C4-2B (cell line): ENCODE measurements around the gene GRIP1.

ENCODE experiments used
- H3K27ac ChIP-seq: fragments of 450-650 bp; 2 replicates; pipeline ENCODE4 v1.5.1; 2017
- CTCF ChIP-seq: fragments of 450-650 bp; conservative IDR thresholded peaks from 2 replicates; pipeline ENCODE4 v1.5.1; 2017; ENCODE audit warnings: mild to moderate bottlenecking
- ZFX ChIP-seq: fragments of 450-650 bp; IDR thresholded peaks from 2 replicates; pipeline ENCODE4 v1.6.1; 2017

GRIP1 gene

GRCh38 chr12:66552716-66553115 is 126.2 kb downstream of the GRIP1 start:
- TF ChIP-seq ZFX: no peak
- TF ChIP-seq CTCF: no peak
- H3K27ac ChIP-seq: no peak overlapping the region

GRCh38 chr12:66550626-66551025 is 128.2 kb downstream of the GRIP1 start:
- TF ChIP-seq ZFX (no peak), CTCF (no peak)
- H3K27ac ChIP-seq: no peak overlapping the region

- H3K27ac ChIP-seq: no peak overlapping the region
- no peak for TF ChIP-seq ZFX
- peak; percentile 30 for TF ChIP-seq CTCF
Observed at GRCh38 chr12:66549050-66549389, 129.9 kb downstream of the GRIP1 start.

- H3K27ac ChIP-seq: no peak overlapping the region
- peak; percentile 46 for TF ChIP-seq CTCF
- TF ChIP-seq ZFX: no peak
Observed at GRCh38 chr12:66548338-66549049, 130.4 kb downstream of the GRIP1 start.

- TF ChIP-seq ZFX (no peak), CTCF (no peak)
- no peak overlapping the region for H3K27ac ChIP-seq
Observed at GRCh38 chr12:66541426-66541825, 137.4 kb downstream of the GRIP1 start.

- H3K27ac ChIP-seq: no peak overlapping the region
Observed at GRCh38 chr12:66539431-66539830, 139.4 kb downstream of the GRIP1 start.

GRCh38 chr12:66538970-66539369 is 139.9 kb downstream of the GRIP1 start:
- no peak overlapping the region for H3K27ac ChIP-seq
- no peak for TF ChIP-seq ZFX
- TF ChIP-seq CTCF: no peak

More at GRCh38 chr12:66539431-66539830, 139.4 kb downstream of the GRIP1 start:
- TF ChIP-seq CTCF (no peak), ZFX (no peak)
